HEK293T (cell line): Measurements from ENCODE around the gene WNT7A.

ENCODE experiments used
- CTCF ChIA-PET: fragments of 350-600 bp; formaldehyde crosslinking; extraction: SDS; loops from one replicate; lab custom pipeline; 2021; ENCODE audit warnings: antibody characterized with exemption, inconsistent platforms; lab: Yijun Ruan, JAX
- POLR2A ChIA-PET: fragments of 350-600 bp; formaldehyde crosslinking; extraction: SDS; loops from one replicate; lab custom pipeline; 2020; ENCODE audit warnings: antibody characterized with exemption, inconsistent platforms; lab: Yijun Ruan, JAX
- DNase-seq: peaks from one replicate; pipeline ENCODE4 v3.0.0; 2012; ENCODE audit warnings: mixed read lengths; ENCODE audit errors: extremely low spot score
- ARNT ChIP-seq: fragments of 450-650 bp; IDR thresholded peaks from 2 replicates; pipeline ENCODE4 v1.6.1; 2017; ENCODE audit warnings: mild to moderate bottlenecking
- BHLHE40 ChIP-seq: fragments of 450-650 bp; IDR thresholded peaks from 2 replicates; pipeline ENCODE4 v1.6.1; 2016; ENCODE audit warnings: mild to moderate bottlenecking, moderate library complexity, borderline replicate concordance
- CTBP1 ChIP-seq: fragments of 450-650 bp; IDR thresholded peaks from 2 replicates; pipeline ENCODE4 v1.6.1; 2016; ENCODE audit warnings: borderline replicate concordance
- ELF4 ChIP-seq: fragments of 450-650 bp; IDR thresholded peaks from 2 replicates; pipeline ENCODE4 v1.6.1; 2017; ENCODE audit warnings: antibody characterized with exemption
- FOXA1 ChIP-seq: fragments of 450-650 bp; IDR thresholded peaks from 2 replicates; pipeline ENCODE4 v1.6.1; 2016; ENCODE audit warnings: mild to moderate bottlenecking
- FOXK2 ChIP-seq: fragments of 450-650 bp; IDR thresholded peaks from 2 replicates; pipeline ENCODE4 v1.6.1; 2016; ENCODE audit warnings: mild to moderate bottlenecking
- FOXM1 ChIP-seq: fragments of 450-650 bp; IDR thresholded peaks from 2 replicates; pipeline ENCODE4 v1.6.1; 2017; ENCODE audit warnings: mild to moderate bottlenecking, borderline replicate concordance
- HDGF ChIP-seq: fragments of 450-650 bp; IDR thresholded peaks from 2 replicates; pipeline ENCODE4 v1.6.1; 2017; ENCODE audit warnings: antibody characterized with exemption, borderline replicate concordance
- L3MBTL2 ChIP-seq: fragments of 450-650 bp; conservative IDR thresholded peaks from 2 replicates; pipeline ENCODE4 v1.6.1; 2016; ENCODE audit warnings: mild to moderate bottlenecking
- LEF1 ChIP-seq: fragments of 450-650 bp; IDR thresholded peaks from 2 replicates; pipeline ENCODE4 v1.6.1; 2017; ENCODE audit warnings: mild to moderate bottlenecking, borderline replicate concordance
- NFRKB ChIP-seq: fragments of 450-650 bp; IDR thresholded peaks from 2 replicates; pipeline ENCODE4 v1.6.1; 2016; ENCODE audit warnings: mild to moderate bottlenecking, moderate library complexity
- SP1 ChIP-seq: fragments of 450-650 bp; IDR thresholded peaks from 2 replicates; pipeline ENCODE4 v1.6.1; 2017
- SUZ12 ChIP-seq: fragments of 450-650 bp; IDR thresholded peaks from 2 replicates; pipeline ENCODE4 v1.6.1; 2016; ENCODE audit warnings: mild to moderate bottlenecking
- TARDBP ChIP-seq: fragments of 450-650 bp; IDR thresholded peaks from 2 replicates; pipeline ENCODE4 v1.6.1; 2016
- ZNF384 ChIP-seq: fragments of 450-650 bp; IDR thresholded peaks from 2 replicates; pipeline ENCODE4 v1.6.1; 2016
- TF ChIP-seq, protein P1 (sequence below): fragments of 450-650 bp; IDR thresholded peaks from 2 replicates; pipeline ENCODE4 v1.6.1; 2016

The WNT7A gene

DNA sequence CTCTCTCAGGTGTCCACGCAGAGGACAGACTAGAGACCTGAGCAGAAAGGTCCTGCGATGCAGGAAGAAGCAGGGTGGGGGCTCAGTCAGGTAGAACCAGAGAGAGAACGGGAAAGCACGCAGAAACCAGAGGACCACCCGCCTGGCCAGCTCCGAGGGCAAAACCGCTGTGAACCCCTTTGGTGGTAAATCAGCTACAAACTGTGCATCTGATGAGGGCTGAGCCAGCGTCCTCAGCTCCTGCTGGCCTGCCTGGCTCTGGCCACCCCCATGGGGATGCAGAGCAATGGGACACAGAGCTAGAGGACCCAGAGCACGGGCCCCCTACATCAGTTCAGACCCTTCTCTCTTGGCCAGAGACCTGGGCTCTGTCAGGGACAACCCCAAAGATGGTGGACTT is 44.6 kb downstream of the WNT7A start:
- no peak for TF ChIP-seq ARNT
- TF ChIP-seq LEF1 = no peak
- TF ChIP-seq ELF4 = no peak
- POLR2A ChIA-PET = no interaction called here
- CTCF ChIA-PET = no interaction called here
- no peak for DNase-seq

DNA sequence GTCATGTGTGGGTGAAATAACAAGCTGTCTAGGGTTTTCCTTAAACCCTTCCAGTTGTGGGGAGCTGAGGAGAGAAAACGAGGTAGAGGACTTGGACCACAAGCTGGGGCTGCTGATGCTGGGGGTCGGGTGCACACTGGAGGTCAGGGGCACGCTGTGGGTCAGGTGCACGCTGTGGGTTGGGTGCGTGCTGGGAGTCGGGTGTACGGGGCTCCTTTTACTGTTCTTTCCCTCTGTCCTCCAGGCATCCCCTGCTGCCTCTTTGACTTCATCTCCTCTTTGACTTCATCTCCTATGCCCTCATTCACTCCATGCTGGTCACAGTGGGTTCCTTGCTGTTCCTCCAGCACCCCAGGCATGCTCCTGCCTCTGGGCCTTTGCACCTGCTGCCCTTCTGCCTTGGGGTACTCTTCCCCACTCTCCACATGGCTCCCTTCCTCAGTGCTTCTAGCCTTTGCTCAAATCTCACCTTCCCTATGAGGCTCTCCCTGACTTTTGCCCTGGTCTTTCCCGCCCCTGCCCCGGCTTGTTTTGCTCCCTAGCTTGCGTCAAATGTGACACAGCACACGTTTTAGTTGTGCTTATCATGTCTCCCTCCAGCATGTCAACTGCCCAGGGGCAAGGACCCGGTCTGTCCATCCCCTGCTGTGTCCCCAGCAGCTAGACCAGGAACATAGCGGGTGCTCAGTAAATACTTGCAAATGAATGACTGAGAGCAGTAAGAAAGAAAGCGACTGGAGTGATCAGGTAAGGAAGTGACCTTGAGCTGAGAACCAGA is 45.4 kb downstream of the WNT7A start:
- ChIA-PET POLR2A (no interaction called here), CTCF (no interaction called here)
- no peak for DNase-seq
- TF ChIP-seq SUZ12 = no peak
- no peak for TF ChIP-seq BHLHE40
- no peak for TF ChIP-seq NFRKB
- no peak for TF ChIP-seq ELF4
- no peak for TF ChIP-seq LEF1
- TF ChIP-seq FOXM1 = no peak
- TF ChIP-seq SP1 = no peak
- TF ChIP-seq, protein P1, sequence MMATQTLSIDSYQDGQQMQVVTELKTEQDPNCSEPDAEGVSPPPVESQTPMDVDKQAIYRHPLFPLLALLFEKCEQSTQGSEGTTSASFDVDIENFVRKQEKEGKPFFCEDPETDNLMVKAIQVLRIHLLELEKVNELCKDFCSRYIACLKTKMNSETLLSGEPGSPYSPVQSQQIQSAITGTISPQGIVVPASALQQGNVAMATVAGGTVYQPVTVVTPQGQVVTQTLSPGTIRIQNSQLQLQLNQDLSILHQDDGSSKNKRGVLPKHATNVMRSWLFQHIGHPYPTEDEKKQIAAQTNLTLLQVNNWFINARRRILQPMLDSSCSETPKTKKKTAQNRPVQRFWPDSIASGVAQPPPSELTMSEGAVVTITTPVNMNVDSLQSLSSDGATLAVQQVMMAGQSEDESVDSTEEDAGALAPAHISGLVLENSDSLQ = no peak
- TF ChIP-seq CTBP1 = no peak
- no peak for TF ChIP-seq TARDBP
- no peak for TF ChIP-seq FOXK2
- TF ChIP-seq HDGF = no peak
- TF ChIP-seq ARNT = no peak
- no peak for TF ChIP-seq L3MBTL2
- TF ChIP-seq ZNF384 = no peak
- TF ChIP-seq FOXA1 = no peak

DNA sequence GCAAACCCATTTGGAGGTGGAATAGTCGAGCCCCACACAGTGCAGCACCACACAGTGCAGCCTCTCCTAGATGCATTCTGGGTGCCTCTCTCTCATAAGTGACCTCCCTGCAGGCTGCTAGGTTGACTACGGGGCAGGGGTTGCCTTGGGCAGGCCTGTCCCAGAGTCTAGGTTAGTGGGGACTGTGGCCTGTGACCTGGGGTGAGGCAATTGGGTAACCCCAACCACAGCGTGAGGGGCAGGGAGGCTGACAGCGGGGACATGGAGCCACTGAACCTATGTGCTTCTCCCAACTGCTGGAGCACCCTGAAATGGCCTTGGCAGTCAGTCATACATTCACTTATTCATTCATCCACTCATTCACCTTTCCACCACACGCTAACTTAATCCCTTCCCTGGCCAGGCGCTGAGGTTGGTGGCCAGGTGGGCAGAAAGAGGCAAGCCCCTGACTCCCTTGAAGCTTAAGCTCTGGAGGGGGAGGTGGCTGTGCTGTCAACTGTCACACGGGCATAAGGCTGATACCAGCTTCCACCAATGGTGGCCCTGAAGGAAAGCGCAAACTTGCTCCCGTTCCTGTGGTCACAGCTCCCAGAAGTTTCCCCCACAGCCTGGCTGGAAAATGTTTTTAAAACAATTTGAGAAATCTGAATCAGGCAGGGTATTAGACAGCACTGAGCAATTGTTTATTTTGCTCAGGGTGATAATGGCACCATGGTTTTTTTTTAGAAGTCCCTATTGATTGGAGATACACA is 46.2 kb downstream of the WNT7A start:
- TF ChIP-seq SP1 = no peak
- DNase-seq = no peak
- ChIA-PET POLR2A (no interaction called here), CTCF (no interaction called here)

DNA sequence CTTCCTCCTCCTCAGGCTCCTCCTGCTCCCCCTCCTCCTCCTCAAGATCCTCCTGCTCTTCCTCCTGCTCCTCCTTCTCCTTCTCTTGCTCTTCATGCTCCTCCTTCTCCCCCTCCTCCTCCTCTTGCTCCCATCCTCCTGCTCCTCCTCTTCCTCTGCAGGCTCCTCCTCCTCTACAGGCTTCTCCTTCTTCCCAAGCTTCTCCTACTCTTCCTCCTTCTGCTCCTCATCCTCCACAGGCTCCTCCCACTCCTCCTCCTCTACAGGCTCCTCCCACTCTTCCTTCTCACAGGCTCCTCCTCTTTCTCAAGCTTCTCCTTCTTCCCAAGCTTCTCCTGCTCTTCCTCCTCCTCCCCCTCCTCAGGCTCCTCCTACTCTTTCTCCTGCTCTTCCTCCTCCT is 47.7 kb downstream of the WNT7A start:
- no peak for DNase-seq
- POLR2A ChIA-PET = no interaction called here
- CTCF ChIA-PET = no interaction called here
- TF ChIP-seq HDGF (no peak), SUZ12 (no peak), ELF4 (no peak), NFRKB (no peak), ZNF384 (no peak), ARNT (no peak), L3MBTL2 (no peak), LEF1 (no peak), TARDBP (no peak), FOXK2 (no peak), SP1 (no peak), CTBP1 (no peak)
- TF ChIP-seq, protein P1 = no peak

DNA sequence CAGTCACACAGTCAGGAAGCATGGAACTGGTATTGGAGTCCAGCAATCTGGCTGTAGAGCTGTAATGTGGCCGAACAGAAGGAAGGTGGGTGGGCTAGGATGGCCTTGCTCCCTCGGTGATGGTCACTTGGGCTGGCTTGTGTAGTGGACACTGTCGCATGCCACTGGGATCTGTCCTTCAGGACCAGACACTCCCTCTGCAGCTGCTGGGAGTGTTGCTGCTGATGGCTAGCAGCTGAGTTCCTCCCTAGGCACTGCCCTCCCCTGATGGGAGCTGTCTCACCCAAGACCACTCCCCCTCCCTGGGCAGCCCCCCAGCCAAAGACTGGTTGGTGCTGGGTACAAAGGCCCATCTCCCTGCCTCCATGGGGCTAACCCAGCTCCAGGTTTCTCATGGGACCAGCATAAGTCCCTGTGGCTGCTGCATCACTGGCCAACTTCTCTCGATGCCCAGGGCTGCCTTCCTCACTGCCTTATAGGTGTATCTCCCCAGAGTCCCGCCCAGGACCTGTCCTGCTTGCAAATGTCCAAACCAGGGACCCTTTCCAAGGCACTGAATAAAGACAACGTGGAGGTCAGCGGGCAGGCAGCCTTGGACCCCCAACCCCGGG is 48.4 kb downstream of the WNT7A start:
- ChIA-PET CTCF (no interaction called here), POLR2A (no interaction called here)
- TF ChIP-seq FOXK2 (no peak), SP1 (no peak), FOXM1 (no peak), BHLHE40 (no peak), ZNF384 (no peak), SUZ12 (no peak), ARNT (no peak), HDGF (no peak), TARDBP (no peak), FOXA1 (no peak), L3MBTL2 (no peak), ELF4 (no peak), CTBP1 (no peak), NFRKB (no peak), LEF1 (no peak)
- TF ChIP-seq, protein P1 = no peak
- no peak for DNase-seq

DNA sequence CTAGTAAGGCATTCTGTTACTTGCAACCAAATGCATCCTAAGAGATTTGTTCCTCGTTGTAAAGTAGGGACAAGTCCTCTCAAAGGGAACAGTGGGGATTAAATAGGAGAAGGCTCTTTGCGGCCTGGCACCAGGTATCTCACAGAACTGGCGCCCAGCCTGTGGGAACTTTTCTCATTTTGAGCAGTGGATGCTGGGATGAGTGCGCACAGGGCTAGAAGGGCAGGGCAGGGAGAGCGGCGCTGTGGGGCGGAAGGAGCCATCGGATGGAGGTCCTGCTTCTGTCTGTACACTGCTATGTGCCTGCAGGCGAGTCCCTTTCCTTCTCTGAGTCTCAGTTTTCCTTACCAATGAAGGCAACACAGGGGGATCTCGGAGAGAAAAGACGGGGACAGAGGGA is 50.6 kb downstream of the WNT7A start:
- DNase-seq = no peak
- ChIA-PET CTCF (no interaction called here), POLR2A (no interaction called here)
- no peak for TF ChIP-seq BHLHE40
- TF ChIP-seq LEF1 = no peak
- no peak for TF ChIP-seq ARNT
- TF ChIP-seq ZNF384 = no peak
- no peak for TF ChIP-seq FOXK2
